Activated naive CD8-positive, alpha-beta T cell treated with anti-CD3 and anti-CD28 coated beads, Interleukin-2, amount 50 U/mL, for 16 hours (primary cell): ENCODE measurements around the gene ANKRD40.
A peak's percentile ranks its signal among the peaks of the same experiment; 100 is the strongest.
"Not testable (repeated sequence)": the region's sequence is repeated elsewhere in the genome, so short reads cannot be mapped to it uniquely, and the experiment has no call there.

Source experiments
- DNase-seq: peaks from one replicate; pipeline ENCODE4 v3.0.0-alpha.2; 2020; ENCODE audit warnings: low read depth, low spot score

ANKRD40 gene

GRCh38 chr17:50707289-50708049 is at the start of gene ANKRD40:
ANKRD40 (minus strand) TSS chr17:50707914; CDS start chr17:50707654, 260 bp downstream.
- peak; percentile 82 for DNase-seq

- DNase-seq: no peak
These were observed 46.8 kb upstream of the ANKRD40 start for GRCh38 chr17:50754521-50754920.

- no peak for DNase-seq
These were observed 41.5 kb upstream of the ANKRD40 start for GRCh38 chr17:50749245-50749644.

GRCh38 chr17:50745631-50746030 is 37.9 kb upstream of the ANKRD40 start:
- no peak for DNase-seq

GRCh38 chr17:50739098-50739497 is 31.4 kb upstream of the ANKRD40 start:
- DNase-seq: no peak

GRCh38 chr17:50737118-50737698 is 29.5 kb upstream of the ANKRD40 start:
- DNase-seq: no peak

- DNase-seq: no peak
These were observed 27.6 kb upstream of the ANKRD40 start for GRCh38 chr17:50735287-50735686.

GRCh38 chr17:50731575-50732460 is 24.1 kb upstream of the ANKRD40 start:
- no peak for DNase-seq

- DNase-seq: no peak
These were observed 21.4 kb upstream of the ANKRD40 start for GRCh38 chr17:50728881-50729765.

GRCh38 chr17:50728112-50728429 is 20.4 kb upstream of the ANKRD40 start:
- no peak for DNase-seq

- no peak for DNase-seq
These were observed 18.3 kb upstream of the ANKRD40 start for GRCh38 chr17:50725769-50726655.

GRCh38 chr17:50724622-50725021 is 16.9 kb upstream of the ANKRD40 start:
- not testable (repeated sequence) for DNase-seq

- DNase-seq: no peak
These were observed 15.0 kb upstream of the ANKRD40 start for GRCh38 chr17:50722746-50723145.

GRCh38 chr17:50721194-50722010 is 13.7 kb upstream of the ANKRD40 start:
- no peak for DNase-seq

GRCh38 chr17:50719924-50720794 is 12.4 kb upstream of the ANKRD40 start:
- DNase-seq: no peak

- peak; percentile 81 for DNase-seq
These were observed 11.6 kb upstream of the ANKRD40 start, which contains the start of gene LUC7L3 for GRCh38 chr17:50719144-50719923. LUC7L3 (plus strand) TSS chr17:50719603; CDS start chr17:50719733, 130 bp downstream.

GRCh38 chr17:50715471-50715870 is 7.8 kb upstream of the ANKRD40 start:
- DNase-seq: no peak

- DNase-seq: no peak
These were observed 4.9 kb upstream of the ANKRD40 start for GRCh38 chr17:50712641-50713040.
